Ishikawa (cell line): ENCODE results near the gene RSPH3.

Source experiments
- CEBPB ChIP-seq: IDR thresholded peaks from 2 replicates; pipeline ENCODE4 v1.6.1; 2012
- CREB1 ChIP-seq: IDR thresholded peaks from 2 replicates; pipeline ENCODE4 v1.6.1; 2012; ENCODE audit warnings: low read depth
- EP300 ChIP-seq: IDR thresholded peaks from 2 replicates; pipeline ENCODE4 v1.6.1; 2012; ENCODE audit warnings: borderline replicate concordance
- NFIC ChIP-seq: IDR thresholded peaks from 2 replicates; pipeline ENCODE4 v1.6.1; 2012
- RAD21 ChIP-seq: IDR thresholded peaks from 2 replicates; pipeline ENCODE4 v1.6.1; 2012; ENCODE audit warnings: low read depth
- TAF1 ChIP-seq: IDR thresholded peaks from 2 replicates; pipeline ENCODE4 v1.6.1; 2012; ENCODE audit warnings: low read depth, mild to moderate bottlenecking
- TCF12 ChIP-seq: IDR thresholded peaks from 2 replicates; pipeline ENCODE4 v1.6.1; 2012; ENCODE audit warnings: low read depth
- TEAD4 ChIP-seq: IDR thresholded peaks from 2 replicates; pipeline ENCODE4 v1.6.1; 2012
- YY1 ChIP-seq: IDR thresholded peaks from 2 replicates; pipeline ENCODE4 v1.6.1; 2012; ENCODE audit warnings: low read depth
- TF ChIP-seq, protein P1 (sequence below): IDR thresholded peaks from 2 replicates; pipeline ENCODE4 v1.6.1; 2012
- TF ChIP-seq, protein P2 (sequence below): IDR thresholded peaks from 2 replicates; pipeline ENCODE4 v1.6.1; 2012; ENCODE audit warnings: low read depth, mild to moderate bottlenecking

DNA sequence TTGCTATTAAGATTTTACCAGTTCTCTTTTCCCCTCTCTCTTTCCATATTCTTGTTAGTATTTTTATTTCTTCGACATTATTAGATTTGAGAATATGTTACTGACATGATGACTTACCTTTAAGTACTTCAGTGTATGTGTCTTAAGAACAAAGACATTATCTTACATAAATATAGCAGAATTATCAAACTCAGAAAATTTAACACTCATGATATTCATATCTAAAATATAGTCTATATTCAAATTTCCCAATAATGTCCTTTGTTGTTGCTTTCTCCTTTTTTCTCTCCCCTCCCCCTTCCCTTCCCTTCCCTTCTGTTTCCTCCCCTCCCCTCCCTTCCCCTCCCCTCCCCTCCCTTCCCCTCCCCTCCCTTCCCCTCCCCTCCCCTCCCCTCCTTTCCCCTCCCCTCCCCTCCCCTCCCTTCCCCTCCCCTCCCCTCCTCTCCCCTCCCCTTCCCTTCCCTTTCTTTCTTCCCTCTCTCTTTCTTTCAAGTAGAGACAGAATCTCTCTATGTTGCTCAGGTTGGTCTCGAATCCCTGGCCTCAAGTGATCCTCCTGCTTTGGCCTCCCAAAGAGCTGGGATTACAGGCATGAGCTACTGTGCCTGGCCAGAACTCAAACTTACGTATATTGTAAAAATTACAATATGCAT is 56.5 kb downstream of the RSPH3 start:
- TF ChIP-seq EP300 (no peak), CREB1 (no peak), TAF1 (no peak), NFIC (no peak), CEBPB (no peak), RAD21 (no peak), TCF12 (no peak), YY1 (no peak), TEAD4 (no peak)
- TF ChIP-seq, protein P1, sequence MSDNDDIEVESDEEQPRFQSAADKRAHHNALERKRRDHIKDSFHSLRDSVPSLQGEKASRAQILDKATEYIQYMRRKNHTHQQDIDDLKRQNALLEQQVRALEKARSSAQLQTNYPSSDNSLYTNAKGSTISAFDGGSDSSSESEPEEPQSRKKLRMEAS: no peak
- TF ChIP-seq, protein P2, sequence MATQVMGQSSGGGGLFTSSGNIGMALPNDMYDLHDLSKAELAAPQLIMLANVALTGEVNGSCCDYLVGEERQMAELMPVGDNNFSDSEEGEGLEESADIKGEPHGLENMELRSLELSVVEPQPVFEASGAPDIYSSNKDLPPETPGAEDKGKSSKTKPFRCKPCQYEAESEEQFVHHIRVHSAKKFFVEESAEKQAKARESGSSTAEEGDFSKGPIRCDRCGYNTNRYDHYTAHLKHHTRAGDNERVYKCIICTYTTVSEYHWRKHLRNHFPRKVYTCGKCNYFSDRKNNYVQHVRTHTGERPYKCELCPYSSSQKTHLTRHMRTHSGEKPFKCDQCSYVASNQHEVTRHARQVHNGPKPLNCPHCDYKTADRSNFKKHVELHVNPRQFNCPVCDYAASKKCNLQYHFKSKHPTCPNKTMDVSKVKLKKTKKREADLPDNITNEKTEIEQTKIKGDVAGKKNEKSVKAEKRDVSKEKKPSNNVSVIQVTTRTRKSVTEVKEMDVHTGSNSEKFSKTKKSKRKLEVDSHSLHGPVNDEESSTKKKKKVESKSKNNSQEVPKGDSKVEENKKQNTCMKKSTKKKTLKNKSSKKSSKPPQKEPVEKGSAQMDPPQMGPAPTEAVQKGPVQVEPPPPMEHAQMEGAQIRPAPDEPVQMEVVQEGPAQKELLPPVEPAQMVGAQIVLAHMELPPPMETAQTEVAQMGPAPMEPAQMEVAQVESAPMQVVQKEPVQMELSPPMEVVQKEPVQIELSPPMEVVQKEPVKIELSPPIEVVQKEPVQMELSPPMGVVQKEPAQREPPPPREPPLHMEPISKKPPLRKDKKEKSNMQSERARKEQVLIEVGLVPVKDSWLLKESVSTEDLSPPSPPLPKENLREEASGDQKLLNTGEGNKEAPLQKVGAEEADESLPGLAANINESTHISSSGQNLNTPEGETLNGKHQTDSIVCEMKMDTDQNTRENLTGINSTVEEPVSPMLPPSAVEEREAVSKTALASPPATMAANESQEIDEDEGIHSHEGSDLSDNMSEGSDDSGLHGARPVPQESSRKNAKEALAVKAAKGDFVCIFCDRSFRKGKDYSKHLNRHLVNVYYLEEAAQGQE: no peak
